Ectodermal cell (in vitro differentiated cells): ENCODE data around the gene ADH7.
"Not testable (repeated sequence)": the region's sequence is repeated elsewhere in the genome, so short reads cannot be mapped to it uniquely, and the experiment has no call there.

ENCODE experiments used
- H3K27ac ChIP-seq: 2 replicates; pipeline ENCODE4 v1.7.0; 2013; ENCODE audit warnings: mild to moderate bottlenecking, low read depth, low read length; ENCODE audit not compliant: insufficient read depth, poor library complexity, severe bottlenecking
- H3K27me3 ChIP-seq: 2 replicates; pipeline ENCODE4 v1.7.0; 2013; ENCODE audit warnings: mild to moderate bottlenecking, low read length; ENCODE audit not compliant: insufficient read depth, control insufficient read depth, poor library complexity, severe bottlenecking
- H3K36me3 ChIP-seq: one replicate; pipeline ENCODE4 v1.7.0; 2013; ENCODE audit warnings: low read length; ENCODE audit not compliant: control insufficient read depth, insufficient read depth
- H3K4me1 ChIP-seq: one replicate; pipeline ENCODE4 v1.7.0; 2013; ENCODE audit warnings: low read length; ENCODE audit not compliant: control insufficient read depth, insufficient read depth
- H3K4me3 ChIP-seq: 2 replicates; pipeline ENCODE4 v1.7.0; 2013; ENCODE audit warnings: low read depth, low read length, control low read depth; ENCODE audit not compliant: insufficient read depth
- H3K9me3 ChIP-seq: 2 replicates; pipeline ENCODE4 v1.7.0; 2013; ENCODE audit warnings: mild to moderate bottlenecking, low read length, moderate library complexity; ENCODE audit not compliant: control insufficient read depth
- WGBS, 2 experiments: methylation state at CpG; one replicate each; pipeline ENCODE4 v1.1.7; 2013; ENCODE audit warnings: missing lambda C conversion rate in 2 of 2; 5-methylcytosine and 5-hydroxymethylcytosine counted together

Gene ADH7

GRCh38 chr4:99383399-99383798 is 51.7 kb downstream of the ADH7 start:
- 97 to 99% methylated on average over 3 of the region's 3 CpGs for WGBS, 2 experiments
- no peaks in the 10 kb centered on the region for H3K4me1 ChIP-seq
- no peak overlapping the region for H3K27ac ChIP-seq
- H3K36me3 ChIP-seq = no peaks in the 10 kb centered on the region
- H3K4me3 ChIP-seq = no peak overlapping the region
- no peaks in the 10 kb centered on the region for H3K27me3 ChIP-seq
- H3K9me3 ChIP-seq = no peaks in the 10 kb centered on the region

GRCh38 chr4:99382745-99383360 is 52.3 kb downstream of the ADH7 start:
- no peaks in the 10 kb centered on the region for H3K36me3 ChIP-seq
- no peak overlapping the region for H3K4me3 ChIP-seq
- 82 to 89% methylated on average over 1 of the region's 1 CpG for WGBS, 2 experiments
- H3K27me3 ChIP-seq = no peaks in the 10 kb centered on the region
- H3K27ac ChIP-seq = no peak overlapping the region
- no peaks in the 10 kb centered on the region for H3K4me1 ChIP-seq
- no peaks in the 10 kb centered on the region for H3K9me3 ChIP-seq

- WGBS, 2 experiments = 60% methylated on average over 1 of the region's 1 CpG; no CpG with 5 or more reads in 1 of the 2 experiments
- H3K4me3 ChIP-seq = no peak overlapping the region
- H3K4me1 ChIP-seq = no peaks in the 10 kb centered on the region
- H3K36me3 ChIP-seq = no peaks in the 10 kb centered on the region
- no peaks in the 10 kb centered on the region for H3K27me3 ChIP-seq
- no peaks in the 10 kb centered on the region for H3K9me3 ChIP-seq
- no peak overlapping the region for H3K27ac ChIP-seq
Measured at GRCh38 chr4:99381588-99382175, 53.5 kb downstream of the ADH7 start.

DNA sequence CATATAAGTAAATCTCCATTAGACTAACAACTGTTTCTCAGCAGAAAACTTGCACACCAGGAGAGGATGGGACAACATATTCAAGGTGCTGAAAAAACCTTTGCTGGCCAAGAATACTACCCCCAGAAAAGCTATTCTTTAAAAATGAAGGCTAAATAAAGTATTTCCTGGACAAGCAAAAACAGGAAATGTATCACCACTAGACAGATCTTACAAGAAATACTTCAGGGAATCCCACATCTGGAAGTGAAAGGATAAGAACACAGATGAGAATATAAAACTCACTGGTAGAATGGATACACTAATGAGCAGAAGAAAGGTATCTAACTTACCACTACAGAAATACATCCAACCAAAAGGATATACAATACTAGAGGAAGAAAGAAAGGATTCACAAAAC is 55.6 kb downstream of the ADH7 start:
- no peak overlapping the region for H3K27ac ChIP-seq
- no peaks in the 10 kb centered on the region for H3K9me3 ChIP-seq
- no peaks in the 10 kb centered on the region for H3K36me3 ChIP-seq
- H3K4me3 ChIP-seq = no peak overlapping the region
- no peaks in the 10 kb centered on the region for H3K4me1 ChIP-seq
- no peaks in the 10 kb centered on the region for H3K27me3 ChIP-seq

GRCh38 chr4:99378876-99379275 is 56.3 kb downstream of the ADH7 start:
- Histone ChIP-seq H3K9me3 (no peaks in the 10 kb centered on the region), H3K27ac (no peak overlapping the region), H3K27me3 (no peaks in the 10 kb centered on the region), H3K4me1 (no peaks in the 10 kb centered on the region), H3K4me3 (no peak overlapping the region), H3K36me3 (no peaks in the 10 kb centered on the region)
- WGBS, 2 experiments = 97 to 98% methylated on average over 2 of the region's 3 CpGs

- not testable (repeated sequence) for H3K4me3 ChIP-seq, H3K4me1 ChIP-seq, H3K9me3 ChIP-seq, H3K27ac ChIP-seq, H3K27me3 ChIP-seq, H3K36me3 ChIP-seq
- WGBS, 2 experiments = 72 to 80% methylated on average over 6 of the region's 6 CpGs
Measured at GRCh38 chr4:99377341-99377740, 57.8 kb downstream of the ADH7 start.

DNA sequence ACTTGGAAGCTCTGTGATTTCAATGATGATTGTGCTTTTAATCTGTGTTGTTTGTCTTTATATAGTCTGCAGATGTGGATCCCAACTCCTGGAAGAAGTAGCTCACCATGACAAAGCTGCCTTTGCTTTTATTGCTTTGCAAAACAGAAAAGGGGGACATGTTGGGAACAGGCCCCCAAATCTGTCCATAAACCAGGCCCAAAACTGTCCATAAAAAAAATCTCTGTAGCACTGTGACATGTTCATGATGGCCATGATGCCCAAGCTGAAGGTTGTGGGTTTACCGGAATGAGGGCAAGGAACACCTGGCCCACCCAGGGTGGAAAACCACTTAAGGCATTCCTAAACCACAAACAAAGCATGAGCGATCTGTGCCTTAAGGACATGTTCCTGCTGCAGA is 62.7 kb downstream of the ADH7 start:
- H3K4me1 ChIP-seq, H3K27ac ChIP-seq, H3K36me3 ChIP-seq, H3K4me3 ChIP-seq, H3K27me3 ChIP-seq, H3K9me3 ChIP-seq: not testable (repeated sequence)
- WGBS, 2 experiments = 91 to 94% methylated on average over 2 of the region's 2 CpGs

DNA sequence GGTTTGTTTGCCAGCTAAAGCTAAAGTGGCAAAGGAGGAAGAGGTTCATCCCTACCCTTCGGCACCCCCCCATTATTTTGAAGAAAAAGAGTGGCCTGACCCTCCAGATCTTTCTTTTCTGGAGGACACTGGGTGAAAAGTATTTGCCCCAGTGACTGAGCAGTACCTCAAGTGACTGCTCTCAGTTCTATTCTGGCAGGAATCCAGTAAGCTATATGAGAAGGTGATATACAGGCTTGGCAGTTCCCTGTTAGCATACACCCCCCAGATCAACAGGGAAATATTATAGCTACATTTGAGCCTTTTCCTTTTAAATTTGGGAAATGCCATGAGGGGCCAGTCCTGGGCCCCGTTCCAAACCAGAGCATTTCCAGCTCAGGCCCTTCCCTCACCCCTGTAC is 67.3 kb downstream of the ADH7 start:
- 88 to 97% methylated on average over 2 of the region's 2 CpGs for WGBS, 2 experiments
- not testable (repeated sequence) for H3K36me3 ChIP-seq, H3K27me3 ChIP-seq, H3K27ac ChIP-seq, H3K4me3 ChIP-seq, H3K4me1 ChIP-seq, H3K9me3 ChIP-seq

GRCh38 chr4:99366491-99366890 is 68.7 kb downstream of the ADH7 start:
- WGBS, 2 experiments = 100% methylated on average over 1 of the region's 1 CpG; no CpG with 5 or more reads in 1 of the 2 experiments
- no peaks in the 10 kb centered on the region for H3K4me1 ChIP-seq
- H3K9me3 ChIP-seq = no peaks in the 10 kb centered on the region
- no peaks in the 10 kb centered on the region for H3K27me3 ChIP-seq
- H3K36me3 ChIP-seq = no peaks in the 10 kb centered on the region
- H3K4me3 ChIP-seq = no peak overlapping the region
- no peak overlapping the region for H3K27ac ChIP-seq

DNA sequence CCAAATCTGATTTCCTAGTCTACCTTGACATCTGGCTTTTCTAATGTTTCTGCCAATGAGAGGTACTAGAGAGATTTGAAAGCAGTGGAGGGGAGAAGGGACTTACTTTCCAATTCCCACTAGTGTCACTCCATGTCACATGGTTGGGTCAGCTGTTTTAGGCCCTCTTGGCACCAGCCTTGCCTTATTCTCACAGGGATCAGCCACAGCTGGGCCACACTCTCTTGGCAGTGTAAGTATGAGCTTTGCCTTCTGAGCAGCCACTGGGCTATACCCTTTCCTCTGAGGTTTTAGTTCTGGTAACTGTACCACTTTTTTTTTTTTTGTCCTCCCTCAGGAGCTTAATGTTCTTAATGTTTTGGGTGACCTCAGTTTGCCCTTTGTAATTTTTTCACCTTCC is 72.4 kb downstream of the ADH7 start:
- Histone ChIP-seq H3K9me3 (no peaks in the 10 kb centered on the region), H3K4me1 (no peaks in the 10 kb centered on the region), H3K4me3 (no peak overlapping the region), H3K27me3 (no peaks in the 10 kb centered on the region), H3K27ac (no peak overlapping the region), H3K36me3 (no peaks in the 10 kb centered on the region)
